Activated CD4-positive, alpha-beta T cell treated with anti-CD3 and anti-CD28 coated beads, Interleukin-2, amount 50 U/mL, for 24 hours (primary cell): ENCODE data around the gene HAUS8.
A peak's percentile ranks its signal among the peaks of the same experiment; 100 is the strongest.
"Not testable (repeated sequence)": the region's sequence is repeated elsewhere in the genome, so short reads cannot be mapped to it uniquely, and the experiment has no call there.

Source experiments
- DNase-seq, 2 donors: peaks; one replicate each; pipeline ENCODE4 v3.0.0-alpha.2; 2020; ENCODE audit warnings: low read depth in 1 of 2, low spot score in 1 of 2

Gene HAUS8, protein sequence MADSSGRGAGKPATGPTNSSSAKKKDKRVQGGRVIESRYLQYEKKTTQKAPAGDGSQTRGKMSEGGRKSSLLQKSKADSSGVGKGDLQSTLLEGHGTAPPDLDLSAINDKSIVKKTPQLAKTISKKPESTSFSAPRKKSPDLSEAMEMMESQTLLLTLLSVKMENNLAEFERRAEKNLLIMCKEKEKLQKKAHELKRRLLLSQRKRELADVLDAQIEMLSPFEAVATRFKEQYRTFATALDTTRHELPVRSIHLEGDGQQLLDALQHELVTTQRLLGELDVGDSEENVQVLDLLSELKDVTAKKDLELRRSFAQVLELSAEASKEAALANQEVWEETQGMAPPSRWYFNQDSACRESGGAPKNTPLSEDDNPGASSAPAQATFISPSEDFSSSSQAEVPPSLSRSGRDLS

GRCh38 chr19:17075035-17075863 lies at the start of gene HAUS8, which contains the start of gene MYO9B:
TSS of gene HAUS8 (minus strand) at chr19:17075452. CDS start at chr19:17075422, 30 bp downstream.
TSS of gene MYO9B (plus strand) at chr19:17075777. CDS start at chr19:17101718, 25,941 bp downstream.
- DNase-seq: peak; percentile 96 to 99

DNA sequence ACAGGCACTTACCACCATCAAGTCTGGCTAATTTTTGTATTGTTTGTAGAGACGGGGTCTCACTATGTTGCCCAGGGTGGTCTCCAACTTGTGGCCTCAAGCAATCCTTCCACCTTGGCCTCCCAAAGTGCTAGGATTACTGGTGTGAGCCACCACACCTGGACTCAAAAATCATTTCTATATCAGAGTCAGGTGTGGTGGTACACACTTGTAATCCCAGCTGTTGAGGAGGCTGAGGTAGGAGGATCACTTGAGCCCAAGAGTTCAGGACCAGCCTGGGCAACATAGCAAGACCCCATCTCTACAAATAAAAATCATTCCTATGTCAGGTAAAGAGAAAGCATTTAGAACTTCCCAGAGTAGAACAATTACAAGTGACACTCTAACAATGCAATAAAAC lies 48.8 kb upstream of the HAUS8 start:
- DNase-seq: no peak

DNA sequence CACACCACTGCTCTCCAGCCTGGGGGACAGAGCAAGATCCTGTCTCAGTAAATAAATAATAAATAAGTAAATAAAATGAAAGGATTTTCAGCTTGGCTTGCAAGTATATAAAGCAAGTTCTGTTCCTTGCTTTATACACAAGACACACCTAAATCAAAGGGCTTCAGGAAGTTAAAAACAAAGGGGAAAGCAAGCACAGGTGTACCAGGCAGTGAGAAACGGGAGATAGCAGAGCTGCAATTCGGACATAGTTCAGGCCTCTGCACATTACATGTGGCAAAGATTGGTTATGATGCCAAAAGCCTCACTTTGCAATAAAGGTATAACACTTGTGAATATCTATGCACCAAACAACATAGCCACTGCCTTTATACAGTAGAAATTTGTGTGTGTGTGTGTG lies 47.8 kb upstream of the HAUS8 start:
- no peak for DNase-seq

DNA sequence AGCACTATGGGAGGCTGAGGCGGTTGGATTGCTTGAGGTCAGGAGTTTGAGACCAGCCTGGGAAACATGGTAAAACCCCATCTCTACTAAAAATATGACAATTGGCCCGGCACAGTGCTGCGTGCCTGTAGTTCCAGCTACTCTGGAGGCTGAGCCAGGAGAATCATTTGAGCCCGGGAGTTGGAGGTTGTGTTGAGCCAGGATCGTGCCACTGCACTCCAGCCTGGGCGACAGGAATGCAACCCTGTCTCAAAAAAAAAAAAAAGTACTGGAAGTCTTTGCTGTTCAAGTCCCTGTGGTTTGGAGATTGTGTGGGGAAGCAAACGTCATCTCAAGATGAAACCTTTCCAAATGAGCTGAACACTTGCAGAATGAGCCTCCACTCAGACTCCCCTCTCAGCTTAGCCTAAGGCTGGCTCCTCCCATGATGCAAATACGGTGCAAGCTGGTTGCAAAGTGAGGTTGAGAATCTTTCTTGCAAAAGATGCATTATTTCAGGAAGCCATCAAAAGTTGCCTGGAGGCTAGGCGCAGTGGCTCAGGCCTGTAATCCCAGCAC lies 46.6 kb upstream of the HAUS8 start:
- DNase-seq: no peak

- DNase-seq: no peak
These were observed 43.7 kb upstream of the HAUS8 start for GRCh38 chr19:17118957-17119356.

GRCh38 chr19:17116996-17117702 lies 41.9 kb upstream of the HAUS8 start:
- no peak for DNase-seq

GRCh38 chr19:17114414-17114831 lies 39.2 kb upstream of the HAUS8 start:
- no peak for DNase-seq

GRCh38 chr19:17113127-17113785 lies 38.0 kb upstream of the HAUS8 start:
- no peak for DNase-seq

DNA sequence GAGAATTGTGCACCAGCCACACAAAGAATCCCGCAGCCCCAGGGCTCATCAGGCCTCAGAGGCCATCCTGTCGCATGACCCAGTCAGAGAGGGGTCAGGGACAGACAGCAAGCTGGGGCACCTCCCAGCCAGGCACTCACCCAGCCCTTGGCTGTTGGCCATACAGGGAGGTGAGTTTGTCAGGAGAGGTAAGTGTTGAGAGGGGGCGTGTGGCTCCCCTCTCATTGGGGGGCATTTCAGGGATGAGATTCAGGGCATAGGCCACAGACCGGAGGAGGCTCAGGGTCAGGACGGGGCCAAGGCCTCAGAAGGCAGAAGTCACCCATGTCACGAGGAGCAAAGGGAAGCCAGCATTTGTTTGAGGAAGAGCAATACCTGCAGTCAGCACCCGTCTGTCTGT lies 37.4 kb upstream of the HAUS8 start:
- no peak for DNase-seq

DNA sequence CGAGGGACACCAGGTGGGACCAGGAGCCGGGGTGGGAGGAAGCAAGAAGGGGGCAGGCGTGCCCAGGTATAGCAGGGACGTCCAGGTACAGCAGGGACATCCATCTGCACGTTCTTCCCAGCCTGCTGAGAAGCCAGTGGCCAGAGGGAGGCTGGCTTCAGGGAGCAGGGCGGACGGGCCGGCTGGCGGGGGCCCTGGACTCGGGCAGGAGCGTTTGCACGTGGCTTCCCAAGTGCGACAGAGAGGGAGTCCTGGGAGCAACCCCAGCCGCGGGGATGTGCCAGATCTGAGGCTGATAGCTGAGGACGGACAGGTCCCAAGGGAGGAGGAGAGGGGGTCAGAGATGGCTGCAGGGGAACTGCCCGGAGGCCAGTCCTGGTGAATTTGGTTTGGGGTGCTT lies 37.0 kb upstream of the HAUS8 start:
- no peak for DNase-seq

DNA sequence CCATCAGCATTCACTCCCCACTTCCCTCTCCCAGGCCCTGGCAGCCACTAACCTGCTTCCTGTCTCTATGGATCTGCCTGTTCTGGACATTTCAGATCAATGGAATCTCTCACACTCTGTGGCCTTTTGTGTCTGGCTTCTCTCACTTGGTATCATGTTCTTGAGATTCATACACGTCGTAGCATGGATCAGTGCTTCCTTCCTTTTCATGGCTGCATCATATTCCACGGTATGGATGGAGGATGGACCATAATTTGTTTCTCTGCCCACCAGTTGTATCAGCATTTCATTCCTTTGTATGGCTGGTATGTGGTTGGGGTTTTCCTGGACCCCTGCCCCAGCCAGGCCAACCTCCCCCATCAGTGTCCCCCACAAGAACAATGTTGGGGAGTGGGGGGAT lies 36.5 kb upstream of the HAUS8 start:
- DNase-seq: no peak

DNA sequence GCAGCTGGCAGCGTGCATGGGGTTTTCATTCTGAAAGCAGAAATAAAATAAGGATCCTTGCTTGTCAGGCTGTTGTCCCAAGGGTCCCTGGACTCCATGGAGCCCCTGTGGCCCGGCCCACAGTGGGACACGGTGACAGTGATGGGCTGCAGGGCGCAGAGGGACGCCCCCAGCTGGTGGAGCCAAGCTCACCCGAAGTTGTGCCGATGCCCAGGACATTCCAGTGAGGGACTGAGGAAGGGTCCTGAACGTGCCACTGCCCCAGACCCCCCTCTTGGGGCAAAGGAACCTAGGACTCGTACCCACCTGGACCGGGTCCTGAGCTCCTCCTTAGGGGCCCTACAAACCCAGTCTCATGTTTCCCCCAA lies 35.3 kb upstream of the HAUS8 start:
- DNase-seq: no peak

DNA sequence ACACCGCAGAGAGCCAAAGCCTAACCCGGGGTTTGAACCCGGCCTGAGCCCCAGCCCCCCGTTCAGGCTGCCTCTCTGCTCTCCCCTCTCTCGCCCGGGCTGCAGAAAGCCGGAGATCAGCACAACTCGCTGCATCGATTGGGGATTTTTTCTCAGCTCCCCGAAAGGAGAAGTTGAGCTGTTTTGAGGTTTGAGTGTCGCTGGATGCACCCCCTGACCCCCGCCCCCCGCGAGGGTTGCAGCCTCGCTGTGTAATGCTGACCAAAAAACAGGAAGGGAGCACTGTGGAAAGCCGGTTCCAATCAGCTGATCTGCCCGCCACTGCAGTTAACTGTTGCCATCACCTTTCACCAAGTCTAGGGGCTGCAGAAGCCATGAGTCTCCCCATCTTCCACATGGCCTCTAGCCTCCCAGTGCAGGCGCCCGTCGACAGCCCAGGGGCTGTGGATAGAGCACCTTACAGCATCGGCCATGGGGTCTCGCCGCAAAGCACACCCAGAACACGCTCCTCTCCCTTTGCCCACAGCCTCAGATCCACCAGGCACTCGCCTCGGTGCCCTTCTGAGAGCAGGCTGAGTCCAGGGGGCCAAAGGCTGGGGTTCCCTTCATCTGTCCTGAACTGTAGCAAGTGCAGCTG lies 34.8 kb upstream of the HAUS8 start:
- DNase-seq: no peak

DNA sequence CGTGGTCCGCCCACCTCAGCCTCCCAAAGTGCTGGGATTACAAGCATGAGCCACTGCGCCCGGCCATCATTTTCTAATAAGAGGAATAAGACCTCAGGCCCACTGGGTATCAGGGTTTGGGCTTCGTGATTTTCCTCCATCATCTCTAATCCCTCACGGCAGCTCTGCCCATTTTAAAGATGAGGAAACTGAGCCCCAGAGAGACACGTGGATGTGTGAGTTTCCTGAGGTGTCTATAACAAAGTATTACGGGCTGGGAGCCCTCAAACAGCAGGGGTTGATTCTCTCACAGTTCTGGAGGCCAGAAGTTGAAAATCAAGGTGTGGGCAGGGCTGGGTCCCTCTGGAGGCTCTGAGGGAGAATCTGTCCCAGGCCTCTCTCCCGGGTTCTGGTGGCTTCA lies 34.0 kb upstream of the HAUS8 start:
- no peak for DNase-seq

DNA sequence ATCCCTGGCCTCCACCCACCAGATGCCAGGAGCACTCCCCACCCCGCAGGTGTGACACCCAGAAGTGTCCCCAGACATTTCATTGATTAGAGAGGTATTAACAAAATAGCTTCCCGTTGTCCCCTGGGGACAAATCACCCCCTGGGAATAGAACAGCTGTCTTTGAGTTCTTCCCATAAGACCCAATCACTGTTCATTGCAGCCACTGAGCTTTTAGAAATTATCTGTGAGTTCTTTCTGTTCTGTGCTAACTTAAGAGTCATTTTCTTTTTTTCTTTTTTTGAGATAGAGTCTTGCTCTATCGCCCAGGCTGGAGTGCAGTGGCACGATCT lies 33.2 kb upstream of the HAUS8 start:
- DNase-seq: no peak

- DNase-seq: no peak
These were observed 32.5 kb upstream of the HAUS8 start for GRCh38 chr19:17107546-17108452.

- not testable (repeated sequence) for DNase-seq
These were observed 31.7 kb upstream of the HAUS8 start for GRCh38 chr19:17106964-17107363.

- no peak for DNase-seq
These were observed 30.3 kb upstream of the HAUS8 start for GRCh38 chr19:17105556-17105955.

- no peak for DNase-seq
These were observed 29.4 kb upstream of the HAUS8 start for GRCh38 chr19:17104679-17105078.
